ENCODE measurements around the gene CDC42. TPM values are rescaled to one million over a fixed set of nuclear protein-coding genes. Genes with fewer than 3 reads are reported as not detected.

Gene CDC42
- total and polyA plus RNA-seq, 2 of the 13 experiments (the other 11 are each of a cell fraction or from before 2014, with no cell fraction given), result 138 to 237 TPM

DNA sequence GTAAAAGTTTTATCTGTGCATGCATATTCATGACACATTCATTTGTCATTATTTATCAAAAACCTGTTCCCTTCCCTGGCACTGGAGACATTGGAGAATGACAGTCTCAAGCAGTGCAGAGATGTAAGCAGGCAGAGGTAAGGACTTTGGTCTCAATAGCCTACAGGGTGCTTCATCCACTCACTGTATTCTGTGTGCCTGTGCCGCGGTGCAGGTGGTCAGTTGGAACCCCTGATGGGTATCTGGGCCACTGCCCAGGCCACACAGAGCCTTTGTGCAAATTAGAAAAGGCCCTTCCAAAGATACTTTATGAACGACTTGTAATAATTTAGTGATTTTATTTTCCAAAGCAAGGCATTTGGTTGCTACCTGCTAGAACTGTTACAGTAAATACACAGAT, 44.0 kb downstream of the CDC42 start:
- ChIA-PET CTCF (ENCODE audit: low intra/inter-chr PET ratio, low total read pairs) (no interaction called here), POLR2A (no interaction called here)
- Histone ChIP-seq H3K36me3 (replicated peaks in 1 of 2; ENCODE audit: control insufficient read depth in 1 of 2, insufficient read depth in 2 of 2, low read length in 2 of 2) (peaks cover 20 to 59% of the 10 kb centered on the region in 2 experiments), H3K4me1 (ENCODE audit: insufficient read depth, low read length) (no peaks in the 10 kb centered on the region), H3K27ac (ENCODE audit: extremely low read length, insufficient read depth, low read length) (no peak overlapping the region), H4K20me1 (ENCODE audit: insufficient read depth, low read length) (peaks cover 8% of the 10 kb centered on the region), H3K27me3 (ENCODE audit: control insufficient read depth in 1 of 2, insufficient read depth in 2 of 2, low read length in 2 of 2) (no peaks in the 10 kb centered on the region), H2AFZ (ENCODE audit: low read length) (no peak overlapping the region), H3K9ac (ENCODE audit: insufficient read depth, low read depth, low read length) (no peak overlapping the region), H3K4me3 (replicated peaks in 1 of 3; ENCODE audit: insufficient read depth in 1 of 3, low read depth in 2 of 3, low read length in 3 of 3) (no peak overlapping the region), H3K9me3 (ENCODE audit: low read length) (no peaks in the 10 kb centered on the region), H3K79me2 (ENCODE audit: insufficient read depth, low read length) (no peaks in the 10 kb centered on the region), H3K4me2 (ENCODE audit: low read depth, low read length) (no peak overlapping the region)
- no TSS peak for BruUV-seq (replicated peaks)
- in situ Hi-C loops (cut with HindIII; ENCODE audit: extremely low pct_ligation_motif_present, low pct_unique_long_range_greater_than_20kb) (no loop called here), intact Hi-C loops (cut with micrococcal nuclease; ENCODE audit: unreplicated experiment) (no loop called here)
- DNase-seq (ENCODE audit: low spot score) (no peak), ATAC-seq (no peak), FAIRE-seq (no peak)
- 93% methylated on average over 3 of the region's 3 CpGs for WGBS (ENCODE audit: low lambda C conversion rate)
- no peak for TF ChIP-seq ZNF569 (CRISPR knock-in tag; IDR thresholded peaks at IDR 0.05; ENCODE audit: borderline replicate concordance)
- no peak for TF ChIP-seq ZNF296 (CRISPR knock-in tag; conservative IDR thresholded peaks at IDR 0.05)
- TF ChIP-seq SNAPC2 (CRISPR knock-in tag; IDR thresholded peaks at IDR 0.05), result no peak
- no peak for TF ChIP-seq SALL2 (CRISPR knock-in tag; IDR thresholded peaks at IDR 0.05)
- TF ChIP-seq TAF15 (IDR thresholded peaks at IDR 0.05; ENCODE audit: low read depth, low read length, poor library complexity, severe bottlenecking), result no peak
- no peak for TF ChIP-seq ZBTB3 (CRISPR knock-in tag; IDR thresholded peaks at IDR 0.05; ENCODE audit: borderline replicate concordance, low read depth)
- TF ChIP-seq NFIB (CRISPR knock-in tag; IDR thresholded peaks at IDR 0.05; ENCODE audit: borderline replicate concordance), result no peak
- TF ChIP-seq ZBTB4 (CRISPR knock-in tag; IDR thresholded peaks at IDR 0.05; ENCODE audit: borderline replicate concordance), result no peak
- no peak for TF ChIP-seq SIN3A (IDR thresholded peaks at IDR 0.05; ENCODE audit: borderline replicate concordance, low read depth, low read length)
- TF ChIP-seq CEBPB (IDR thresholded peaks at IDR 0.05; ENCODE audit: borderline replicate concordance, low read depth, low read length), result no peak
- TF ChIP-seq, protein P1, sequence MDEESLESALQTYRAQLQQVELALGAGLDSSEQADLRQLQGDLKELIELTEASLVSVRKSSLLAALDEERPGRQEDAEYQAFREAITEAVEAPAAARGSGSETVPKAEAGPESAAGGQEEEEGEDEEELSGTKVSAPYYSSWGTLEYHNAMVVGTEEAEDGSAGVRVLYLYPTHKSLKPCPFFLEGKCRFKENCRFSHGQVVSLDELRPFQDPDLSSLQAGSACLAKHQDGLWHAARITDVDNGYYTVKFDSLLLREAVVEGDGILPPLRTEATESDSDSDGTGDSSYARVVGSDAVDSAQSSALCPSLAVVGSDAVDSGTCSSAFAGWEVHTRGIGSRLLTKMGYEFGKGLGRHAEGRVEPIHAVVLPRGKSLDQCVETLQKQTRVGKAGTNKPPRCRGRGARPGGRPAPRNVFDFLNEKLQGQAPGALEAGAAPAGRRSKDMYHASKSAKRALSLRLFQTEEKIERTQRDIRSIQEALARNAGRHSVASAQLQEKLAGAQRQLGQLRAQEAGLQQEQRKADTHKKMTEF (CRISPR knock-in tag; IDR thresholded peaks at IDR 0.05), result no peak
- no peak for TF ChIP-seq ZNF468 (CRISPR knock-in tag; IDR thresholded peaks at IDR 0.05)
- no peak for TF ChIP-seq ZNF75D (CRISPR knock-in tag; IDR thresholded peaks at IDR 0.05; ENCODE audit: borderline replicate concordance)
- TF ChIP-seq, protein P2, sequence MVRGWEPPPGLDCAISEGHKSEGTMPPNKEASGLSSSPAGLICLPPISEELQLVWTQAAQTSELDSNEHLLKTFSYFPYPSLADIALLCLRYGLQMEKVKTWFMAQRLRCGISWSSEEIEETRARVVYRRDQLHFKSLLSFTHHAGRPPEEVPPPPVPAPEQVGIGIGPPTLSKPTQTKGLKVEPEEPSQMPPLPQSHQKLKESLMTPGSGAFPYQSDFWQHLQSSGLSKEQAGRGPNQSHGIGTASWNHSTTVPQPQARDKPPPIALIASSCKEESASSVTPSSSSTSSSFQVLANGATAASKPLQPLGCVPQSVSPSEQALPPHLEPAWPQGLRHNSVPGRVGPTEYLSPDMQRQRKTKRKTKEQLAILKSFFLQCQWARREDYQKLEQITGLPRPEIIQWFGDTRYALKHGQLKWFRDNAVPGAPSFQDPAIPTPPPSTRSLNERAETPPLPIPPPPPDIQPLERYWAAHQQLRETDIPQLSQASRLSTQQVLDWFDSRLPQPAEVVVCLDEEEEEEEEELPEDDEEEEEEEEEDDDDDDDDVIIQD (CRISPR knock-in tag; IDR thresholded peaks at IDR 0.05; ENCODE audit: low read depth), result no peak
- TF ChIP-seq IKZF1 (IDR thresholded peaks at IDR 0.05), result no peak
- TF ChIP-seq SNAPC5 (CRISPR knock-in tag; IDR thresholded peaks at IDR 0.05; ENCODE audit: borderline replicate concordance), result no peak

Measured in HepG2 (cell line).